Heart right ventricle (tissue), 16 donors: ENCODE measurements around the gene ZNF277. TPM values are rescaled to one million over a fixed set of nuclear protein-coding genes. Genes with fewer than 3 reads are reported as not detected.
"Not testable (repeated sequence)": the region's sequence is repeated elsewhere in the genome, so short reads cannot be mapped to it uniquely, and the experiment has no call there.

ENCODE experiments used
- ATAC-seq, 8 donors: fragments of 200-7000 bp; cut with Tn5 transposase; one replicate each; pipeline ENCODE4 v1.9.1; 2020; ENCODE audit warnings: mild to moderate bottlenecking in 8 of 8, moderate library complexity in 8 of 8, moderate number of reproducible peaks in 1 of 8
- DNase-seq, 2 donors: peaks; one replicate each; pipeline ENCODE4 v3.0.0-alpha.2; 2020
- H3K27ac ChIP-seq, 10 donors: fragments of 200-600 bp; sonication (generic) in 2 of 10; one replicate each; pipeline versions ENCODE4 v1.5.0 to v1.8.0; 2020 to 2022; ENCODE audit warnings: mild to moderate bottlenecking in 3 of 10
- H3K27me3 ChIP-seq, 7 donors: fragments of 200-600 bp; one replicate each; pipeline ENCODE4 v1.8.0; 2021 to 2022; ENCODE audit warnings: mild to moderate bottlenecking in 2 of 7
- H3K36me3 ChIP-seq, 9 donors: fragments of 200-600 bp; sonication (generic) in 1 of 9; one replicate each; pipeline versions ENCODE4 v1.5.0 to v1.8.0; 2020 to 2022; ENCODE audit warnings: mild to moderate bottlenecking in 2 of 9
- H3K4me1 ChIP-seq, 9 donors: fragments of 200-600 bp; sonication (generic) in 1 of 9; one replicate each; pipeline versions ENCODE4 v1.5.0 to v1.8.0; 2020 to 2022; ENCODE audit warnings: mild to moderate bottlenecking in 4 of 9
- H3K4me3 ChIP-seq, 10 donors: fragments of 200-600 bp; sonication (generic) in 2 of 10; one replicate each; pipeline versions ENCODE4 v1.5.0 to v1.8.0; 2020 to 2022; ENCODE audit warnings: mild to moderate bottlenecking in 7 of 10, moderate library complexity in 2 of 10
- H3K9me3 ChIP-seq, 11 donors: fragments of 200-600 bp in 10 of 11; sonication (generic) in 2 of 11; one replicate each; pipeline versions ENCODE4 v1.5.0 to v1.8.0; 2013 to 2022; ENCODE audit warnings: mild to moderate bottlenecking in 2 of 11, control low read depth in 1 of 11, moderate library complexity in 1 of 11
- WGBS, 2 donors: extraction: QIAGEN DNeasy Blood & Tissue Kit; methylation state at CpG; one replicate each; pipeline ENCODE4 v1.1.7; 2013; ENCODE audit warnings: inconsistent platforms in 1 of 2; 5-methylcytosine and 5-hydroxymethylcytosine counted together
- intact Hi-C, 10 donors: fragments of 100-400 bp; cut with DNase I; formaldehyde crosslinking; loops; one replicate each; pipeline versions ENCODE4 v1.11.1 to v1.14.2; 2022
- polyA plus RNA-seq, 2 donors: library from polyadenylated mRNA; stranded (reverse); fragments of 200-250 nt; gene quantifications; one replicate each; pipeline ENCODE4 v1.2.3, GENCODE V29; 2013
- total RNA-seq, 10 donors: library from RNA; stranded (reverse); fragmentation: NEBNext Ultra II Directional in 3 of 10; extraction: Animal tissue kit (Norgen Biotek cat#: 25700) in 3 of 10; gene quantifications; one replicate each; pipeline versions ENCODE4 v1.2.1 to v1.2.4, GENCODE V29; 2021 to 2023
- TF ChIP-seq, protein P1 (sequence below), 9 donors: fragments of 200-600 bp; sonication (generic) in 2 of 9; IDR thresholded peaks; one replicate each; pipeline versions ENCODE4 v1.5.0 to v1.8.0; 2021 to 2022; ENCODE audit warnings: antibody characterized with exemption in 9 of 9, mild to moderate bottlenecking in 5 of 9, moderate library complexity in 1 of 9
- donor health status: Arrhythmogenic right ventricular cardiomyopathy.
- donor health status: ischemic (EF 13 %, LVEDD 7.1; RV severe dilation, severe dysfunction).
- donor health status: healthy with polysubstance abuse.
- donor health status: DM: no; HTN: yes; CAD: no.
- donor health status: DM: no; HTN: no; CAD: no.
- donor health status: ischemic (EF 25% LVEDD 6.9; RV normal size, moderate dysfunction).
- donor health status: ischemic (EF 25% LVEDD 5.7; RV mildly dilated, moderate dysfunction).
- donor health status: healthy.
- donor health status: DM: yes; HTN: yes; CAD: no.
- donor health status: Ischemic cardiomyopathy.
- donor health status: ischemic (EF 35%, LVEDD 5.7; RV mildly dilated, moderate dysfunction).
- donor health status: nonischemic (EF 11% LVEDD 7.7; RV severe dilation, severe dysfunction).
- donor health status: DM: yes; HTN: yes; CAD: no.
- donor health status: PGD.
- donor health status: ischemic (EF 29% LVEDD 5.4; RV normal size, mild dysfunction).
- donor health status: nonischemic (EF 23%, LVEDD 6.1; RV moderate dilation, normal function).

The ZNF277 gene
- total and polyA plus RNA-seq, 12 donors: 7.7 to 25.7 (median 17.4) TPM

DNA sequence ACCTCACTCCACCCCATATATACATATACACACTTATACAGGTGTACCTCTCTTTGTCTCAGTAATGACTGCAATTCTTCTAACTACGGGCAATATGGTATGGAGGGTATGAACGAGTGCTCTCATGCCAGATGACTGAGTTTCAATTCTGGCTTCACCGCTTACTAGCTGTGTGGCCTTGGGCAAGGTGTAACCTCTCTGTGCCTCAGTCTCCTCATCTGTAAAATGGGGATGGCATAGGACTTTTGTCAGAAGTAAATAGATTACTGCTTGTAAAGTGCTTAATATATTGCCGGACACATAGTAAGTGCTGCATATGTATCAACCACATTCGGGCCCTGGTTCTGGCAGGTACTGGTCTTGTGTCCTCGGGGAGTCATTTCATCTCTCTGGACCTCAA is 183.7 kb downstream of the ZNF277 start:
- intact Hi-C loops: loop anchor here in 3 of 10 donors (10.0 kb wide), 2 partner anchors 185 to 435 kb away; partner anchors contain the start of genes DOCK4 (in 2 of the 3) and ZNF277 (in 2 of the 3)
- no peak overlapping the region for H3K4me3 ChIP-seq
- H3K4me1 ChIP-seq: peaks cover 0 to 11% (median 5%) of the 10 kb centered on the region in 9 donors
- 86 to 96% methylated on average over 6 of the region's 6 CpGs for WGBS, 2 donors
- H3K9me3 ChIP-seq: no peaks in the 10 kb centered on the region
- ATAC-seq (no peak), DNase-seq (no peak)
- TF ChIP-seq, protein P1, sequence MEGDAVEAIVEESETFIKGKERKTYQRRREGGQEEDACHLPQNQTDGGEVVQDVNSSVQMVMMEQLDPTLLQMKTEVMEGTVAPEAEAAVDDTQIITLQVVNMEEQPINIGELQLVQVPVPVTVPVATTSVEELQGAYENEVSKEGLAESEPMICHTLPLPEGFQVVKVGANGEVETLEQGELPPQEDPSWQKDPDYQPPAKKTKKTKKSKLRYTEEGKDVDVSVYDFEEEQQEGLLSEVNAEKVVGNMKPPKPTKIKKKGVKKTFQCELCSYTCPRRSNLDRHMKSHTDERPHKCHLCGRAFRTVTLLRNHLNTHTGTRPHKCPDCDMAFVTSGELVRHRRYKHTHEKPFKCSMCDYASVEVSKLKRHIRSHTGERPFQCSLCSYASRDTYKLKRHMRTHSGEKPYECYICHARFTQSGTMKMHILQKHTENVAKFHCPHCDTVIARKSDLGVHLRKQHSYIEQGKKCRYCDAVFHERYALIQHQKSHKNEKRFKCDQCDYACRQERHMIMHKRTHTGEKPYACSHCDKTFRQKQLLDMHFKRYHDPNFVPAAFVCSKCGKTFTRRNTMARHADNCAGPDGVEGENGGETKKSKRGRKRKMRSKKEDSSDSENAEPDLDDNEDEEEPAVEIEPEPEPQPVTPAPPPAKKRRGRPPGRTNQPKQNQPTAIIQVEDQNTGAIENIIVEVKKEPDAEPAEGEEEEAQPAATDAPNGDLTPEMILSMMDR (IDR thresholded peaks at IDR 0.05): no peak
- H3K27me3 ChIP-seq: no peaks in the 10 kb centered on the region
- no peaks in the 10 kb centered on the region for H3K36me3 ChIP-seq
- H3K27ac ChIP-seq: no peak overlapping the region

DNA sequence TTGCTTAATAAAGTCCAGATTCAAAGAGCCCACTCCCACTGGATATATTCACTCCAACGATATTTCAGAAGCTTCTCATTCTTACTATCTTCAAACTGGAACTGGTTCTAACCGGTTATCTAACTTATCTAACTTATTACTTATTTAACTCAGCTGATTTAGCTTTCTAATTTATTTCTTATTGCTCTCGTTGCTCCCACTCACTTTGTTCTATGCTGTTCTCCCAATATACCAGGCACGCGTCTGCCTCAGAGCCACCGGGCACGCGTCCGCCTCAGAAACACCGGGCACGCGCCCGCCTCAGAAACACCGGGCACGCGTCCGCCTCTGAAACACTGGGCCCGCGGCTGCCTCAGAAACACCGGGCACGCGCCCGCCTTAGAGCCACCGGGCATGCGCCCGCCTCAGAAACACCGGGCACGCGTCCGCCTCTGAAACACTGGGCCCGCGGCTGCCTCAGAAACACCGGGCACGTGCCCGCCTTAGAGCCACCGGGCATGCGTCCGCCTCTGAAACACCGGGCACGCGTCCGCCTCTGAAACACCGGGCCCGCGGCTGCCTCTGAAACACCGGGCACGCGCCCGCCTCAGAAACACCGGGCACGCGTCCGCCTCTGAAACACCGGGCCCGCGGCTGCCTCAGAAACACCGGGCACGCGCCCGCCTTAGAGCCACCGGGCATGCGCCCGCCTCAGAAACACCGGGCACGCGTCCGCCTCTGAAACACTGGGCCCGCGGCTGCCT is 184.8 kb downstream of the ZNF277 start:
- Histone ChIP-seq H3K4me1 (peaks cover 0 to 11% (median 5%) of the 10 kb centered on the region in 9 donors), H3K27ac (peak overlapping the region in 9 of 10 donors; percentile 13 to 78 (median 65)), H3K4me3 (peak overlapping the region in 9 of 10 donors; percentile 46 to 68 (median 58))
- DNase-seq (peak; percentile 53 to 66), ATAC-seq (peak in 4 of 8 donors; percentile 49 to 75 (median 64))
- H3K36me3 ChIP-seq, H3K27me3 ChIP-seq, H3K9me3 ChIP-seq: not testable (repeated sequence)
- intact Hi-C loops: loop anchor here in 3 of 10 donors (10.0 kb wide), 2 partner anchors 186 to 436 kb away; partner anchors contain the start of genes DOCK4 (in 2 of the 3) and ZNF277 (in 2 of the 3)
- WGBS, 2 donors: 2% methylated on average over 34 to 60 of the region's 69 CpGs

DNA sequence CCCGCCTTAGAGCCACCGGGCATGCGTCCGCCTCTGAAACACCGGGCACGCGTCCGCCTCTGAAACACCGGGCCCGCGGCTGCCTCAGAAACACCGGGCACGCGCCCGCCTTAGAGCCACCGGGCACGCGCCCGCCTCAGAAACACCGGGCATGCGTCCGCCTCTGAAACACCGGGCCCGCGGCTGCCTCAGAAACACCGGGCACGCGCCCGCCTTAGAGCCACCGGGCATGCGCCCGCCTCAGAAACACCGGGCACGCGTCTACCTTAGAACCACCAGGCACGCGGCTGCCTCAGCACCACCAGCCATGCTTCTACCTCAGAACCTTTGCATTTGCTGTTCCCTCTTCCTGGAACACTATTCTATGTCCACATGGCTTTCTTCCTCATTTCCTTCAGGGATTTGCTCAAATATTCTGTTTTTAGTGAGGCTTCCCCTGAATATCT is 185.4 kb downstream of the ZNF277 start:
- not testable (repeated sequence) for H3K9me3 ChIP-seq, H3K36me3 ChIP-seq, H3K27me3 ChIP-seq
- intact Hi-C loops: loop anchor here in 3 of 10 donors (10.0 kb wide), 2 partner anchors 187 to 437 kb away; partner anchors contain the start of genes DOCK4 (in 2 of the 3) and ZNF277 (in 2 of the 3)
- peak; percentile 20 to 61 for DNase-seq
- Histone ChIP-seq H3K4me1 (peaks cover 0 to 11% (median 5%) of the 10 kb centered on the region in 9 donors), H3K4me3 (peak overlapping the region in 9 of 10 donors; percentile 46 to 68 (median 58)), H3K27ac (peak overlapping the region in 9 of 10 donors; percentile 13 to 78 (median 65))
- WGBS, 2 donors: 0% methylated on average over 31 to 37 of the region's 37 CpGs
- peak in 3 of 8 donors; percentile 55 to 72 (median 69) for ATAC-seq

Other genes starting within 250 kb of the ZNF277 start
- gene DOCK4, start 296 bp upstream of the ZNF277 start, total RNA-seq: 10 to 100 TPM; 10.8 to 26.8 (median 16.4) TPM
- 1 to 10 TPM; 2.6 to 9.7 TPM for gene DOCK4, start 296 bp upstream of the ZNF277 start, polyA plus RNA-seq
- gene IFRD1, start 243.8 kb downstream of the ZNF277 start, total RNA-seq: 10 to 100 TPM; 17.5 to 94.6 (median 26.2) TPM
- 10 to 100 TPM; 70.7 to 78.5 TPM for gene IFRD1, start 243.8 kb downstream of the ZNF277 start, polyA plus RNA-seq